Fibroblast of lung (primary cell): ENCODE results near the gene PTPRO.

Experiments
- CTCF ChIP-seq, 2 donors: IDR thresholded peaks in 1 of 2; conservative IDR thresholded peaks in 1 of 2; 1 replicate in 1 of 2; 2 replicates in 1 of 2; pipeline ENCODE4 v1.5.1; 2011 to 2012; ENCODE audit warnings: low read length in 2 of 2, control low read depth in 1 of 2, inconsistent platforms in 1 of 2, low read depth in 1 of 2, mild to moderate bottlenecking in 1 of 2
- EZH2 ChIP-seq: IDR thresholded peaks from 2 replicates; pipeline ENCODE4 v1.5.1; 2012; ENCODE audit warnings: low read length, control low read depth, mild to moderate bottlenecking; ENCODE audit errors: missing control alignments

- TF ChIP-seq CTCF (conservative IDR thresholded peaks at IDR 0.05 in 1 of 2, IDR thresholded peaks at IDR 0.05 in 1 of 2; ENCODE audit: low read depth in 1 of 2, low read length in 2 of 2) (no peak), EZH2 (no peak)
These were observed 225.4 kb downstream of the PTPRO start for GRCh38 chr12:15547691-15548090.
